Ovary (tissue), 3 donors: ENCODE results near the gene NVL.

Source experiments
- POLR2A ChIP-seq: fragments of 450-650 bp; IDR thresholded peaks from one replicate; pipeline ENCODE4 v1.6.1; 2017; ENCODE audit warnings: antibody characterized with exemption, mild to moderate bottlenecking, moderate library complexity
- TF ChIP-seq, protein P1 (sequence below), 3 donors: fragments of 450-650 bp in 2 of 3; fragments of 200-600 bp in 1 of 3; IDR thresholded peaks; one replicate each; pipeline versions ENCODE4 v1.5.1 to v1.8.0; 2016 to 2022; ENCODE audit warnings: antibody characterized with exemption in 3 of 3, mild to moderate bottlenecking in 1 of 3
- donor health status: DM: no; HTN: no; CAD: no.

DNA sequence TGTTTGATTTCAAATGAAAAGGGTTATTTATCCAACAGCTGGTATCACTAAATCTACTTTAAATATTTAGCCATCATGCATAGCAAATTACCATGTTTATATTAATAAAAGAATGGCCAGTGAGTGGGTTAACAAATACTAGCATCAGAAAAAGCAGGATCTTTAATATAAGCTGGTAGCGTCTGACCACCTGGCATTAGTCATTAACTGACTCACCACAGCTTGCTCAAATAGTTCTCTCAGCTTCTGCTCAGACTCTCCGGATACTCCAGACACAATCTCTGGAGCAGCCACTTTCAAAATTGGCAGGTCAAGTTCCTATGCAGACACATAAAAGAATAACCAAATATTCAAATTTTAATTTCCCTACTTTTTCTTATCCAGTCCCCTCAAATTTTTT lies 29.6 kb downstream of the NVL start:
- TF ChIP-seq, protein P1, sequence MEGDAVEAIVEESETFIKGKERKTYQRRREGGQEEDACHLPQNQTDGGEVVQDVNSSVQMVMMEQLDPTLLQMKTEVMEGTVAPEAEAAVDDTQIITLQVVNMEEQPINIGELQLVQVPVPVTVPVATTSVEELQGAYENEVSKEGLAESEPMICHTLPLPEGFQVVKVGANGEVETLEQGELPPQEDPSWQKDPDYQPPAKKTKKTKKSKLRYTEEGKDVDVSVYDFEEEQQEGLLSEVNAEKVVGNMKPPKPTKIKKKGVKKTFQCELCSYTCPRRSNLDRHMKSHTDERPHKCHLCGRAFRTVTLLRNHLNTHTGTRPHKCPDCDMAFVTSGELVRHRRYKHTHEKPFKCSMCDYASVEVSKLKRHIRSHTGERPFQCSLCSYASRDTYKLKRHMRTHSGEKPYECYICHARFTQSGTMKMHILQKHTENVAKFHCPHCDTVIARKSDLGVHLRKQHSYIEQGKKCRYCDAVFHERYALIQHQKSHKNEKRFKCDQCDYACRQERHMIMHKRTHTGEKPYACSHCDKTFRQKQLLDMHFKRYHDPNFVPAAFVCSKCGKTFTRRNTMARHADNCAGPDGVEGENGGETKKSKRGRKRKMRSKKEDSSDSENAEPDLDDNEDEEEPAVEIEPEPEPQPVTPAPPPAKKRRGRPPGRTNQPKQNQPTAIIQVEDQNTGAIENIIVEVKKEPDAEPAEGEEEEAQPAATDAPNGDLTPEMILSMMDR (IDR thresholded peaks at IDR 0.05) = no peak
- TF ChIP-seq POLR2A = no peak
